ENCODE data around the gene KEL. TPM values are rescaled to one million over a fixed set of nuclear protein-coding genes. Genes with fewer than 3 reads are reported as not detected.

The KEL gene
- total and polyA plus RNA-seq, 2 of the 4 experiments (the other 2 are of a cell fraction): 0.03 TPM; not detected in 1

DNA sequence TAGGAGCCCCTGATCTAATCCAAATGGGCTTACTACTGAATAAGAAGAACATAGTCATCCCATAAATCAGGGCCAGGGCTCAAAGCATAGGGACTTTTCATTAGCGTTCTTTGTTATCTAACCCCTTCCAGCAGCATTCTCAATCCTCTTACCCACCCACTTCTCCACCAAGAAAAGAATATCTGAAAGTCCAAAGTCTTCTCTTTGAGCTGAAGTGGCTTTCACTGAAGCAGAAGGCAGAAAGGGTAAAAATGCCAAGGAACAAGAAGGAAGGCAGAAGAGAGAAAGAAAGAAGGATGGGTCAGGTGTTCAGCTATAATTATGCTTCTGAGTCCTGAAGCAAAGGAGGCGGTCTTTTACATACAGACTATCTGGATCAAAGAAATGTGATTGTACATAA, 38.8 kb downstream of the KEL start:
- no peak for TF ChIP-seq MAZ (IDR thresholded peaks at IDR 0.05; ENCODE audit: borderline replicate concordance, low read depth, low read length)
- no peak for TF ChIP-seq CTCF (conservative IDR thresholded peaks at IDR 0.05; ENCODE audit: low read depth, low read length)
- TF ChIP-seq SMC3 (IDR thresholded peaks at IDR 0.05; ENCODE audit: low read depth, low read length): no peak
- TF ChIP-seq RFX5 (IDR thresholded peaks at IDR 0.05; ENCODE audit: low read depth, low read length): no peak
- TF ChIP-seq RCOR1 (IDR thresholded peaks at IDR 0.05; ENCODE audit: insufficient replicate concordance, low read length): no peak
- no peak for TF ChIP-seq ELK1 (IDR thresholded peaks at IDR 0.05; ENCODE audit: borderline replicate concordance, low read depth, low read length)
- TF ChIP-seq MAFK (IDR thresholded peaks at IDR 0.05; ENCODE audit: low read depth, low read length): no peak
- no peak for TF ChIP-seq CEBPB (IDR thresholded peaks at IDR 0.05; ENCODE audit: low read depth, low read length)
- TF ChIP-seq NFE2L2 (IDR thresholded peaks at IDR 0.05; ENCODE audit: low read depth, low read length): no peak
- no peak for TF ChIP-seq RAD21 (IDR thresholded peaks at IDR 0.05; ENCODE audit: low read length)
- TF ChIP-seq, protein P1, sequence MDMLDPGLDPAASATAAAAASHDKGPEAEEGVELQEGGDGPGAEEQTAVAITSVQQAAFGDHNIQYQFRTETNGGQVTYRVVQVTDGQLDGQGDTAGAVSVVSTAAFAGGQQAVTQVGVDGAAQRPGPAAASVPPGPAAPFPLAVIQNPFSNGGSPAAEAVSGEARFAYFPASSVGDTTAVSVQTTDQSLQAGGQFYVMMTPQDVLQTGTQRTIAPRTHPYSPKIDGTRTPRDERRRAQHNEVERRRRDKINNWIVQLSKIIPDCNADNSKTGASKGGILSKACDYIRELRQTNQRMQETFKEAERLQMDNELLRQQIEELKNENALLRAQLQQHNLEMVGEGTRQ (IDR thresholded peaks at IDR 0.05; ENCODE audit: low read depth, low read length): no peak
- TF ChIP-seq MXI1 (IDR thresholded peaks at IDR 0.05; ENCODE audit: borderline replicate concordance, low read depth, low read length): no peak
- TF ChIP-seq BHLHE40 (IDR thresholded peaks at IDR 0.05; ENCODE audit: low read depth, low read length): no peak
- no peak for TF ChIP-seq POLR2A (IDR thresholded peaks at IDR 0.05; ENCODE audit: low read depth, low read length)
- no peak for TF ChIP-seq CHD1 (IDR thresholded peaks at IDR 0.05; ENCODE audit: low read depth, low read length)
- no peak for TF ChIP-seq FOS (IDR thresholded peaks at IDR 0.05; ENCODE audit: low read depth, low read length)
- dilution Hi-C loops (cut with HindIII; ENCODE audit: low sequenced_read_pairs, unreplicated experiment): no loop called here
- intact Hi-C loops (cut with micrococcal nuclease): no loop called here
- Histone ChIP-seq H3K56ac (ENCODE audit: extremely low read depth, insufficient read depth, low read length) (no peak overlapping the region), H4K5ac (ENCODE audit: low read depth, low read length) (no peak overlapping the region), H3K18ac (ENCODE audit: low read depth, low read length) (no peak overlapping the region), H2BK120ac (ENCODE audit: low read depth, low read length) (no peak overlapping the region), H3K27ac (ENCODE audit: insufficient read depth, low read length) (no peak overlapping the region), H3K79me1 (ENCODE audit: low read depth in 1 of 2, low read length in 2 of 2) (no peaks in the 10 kb centered on the region), H4K91ac (ENCODE audit: insufficient read depth, low read depth, low read length) (no peak overlapping the region), H3K9me3 (ENCODE audit: control insufficient read depth, insufficient read depth, low read length) (peaks cover 1% of the 10 kb centered on the region; the same call in 1 of the 2 replicates), H4K8ac (ENCODE audit: low read depth in 2 of 2, low read length in 2 of 2) (no peak overlapping the region), H3K4me3 (ENCODE audit: insufficient read depth, low read depth, low read length) (no peak overlapping the region), H3K36me3 (ENCODE audit: control insufficient read depth, insufficient read depth, low read length) (no peaks in the 10 kb centered on the region), H3K9ac (ENCODE audit: low read depth, low read length) (no peak overlapping the region), H2AK5ac (ENCODE audit: low read depth, low read length) (no peak overlapping the region), H3K23ac (ENCODE audit: low read depth, low read length) (no peak overlapping the region), H2AK9ac (replicated peaks; ENCODE audit: low read depth, low read length, poor library complexity) (no peak overlapping the region), H3K4ac (ENCODE audit: low read depth, low read length) (no peak overlapping the region), H2AFZ (replicated peaks; ENCODE audit: low read length, poor library complexity) (no peak overlapping the region), H2BK20ac (ENCODE audit: low read depth, low read length) (no peak overlapping the region), H3K27me3 (ENCODE audit: control insufficient read depth, insufficient read depth, low read length) (no peaks in the 10 kb centered on the region), H4K20me1 (ENCODE audit: insufficient read depth, low read length) (no peaks in the 10 kb centered on the region), H3K14ac (replicated peaks; ENCODE audit: low read depth, low read length) (no peak overlapping the region), H2BK5ac (ENCODE audit: low read depth, low read length, poor library complexity, severe bottlenecking) (no peak overlapping the region), H3K4me2 (ENCODE audit: low read depth, low read length) (no peak overlapping the region), H2BK15ac (ENCODE audit: low read depth, low read length) (no peak overlapping the region), H3K4me1 (ENCODE audit: control insufficient read depth, insufficient read depth, low read length) (no peaks in the 10 kb centered on the region), H3K9me1 (ENCODE audit: insufficient read depth, low read length) (no peaks in the 10 kb centered on the region)
- no CpG with 5 or more reads among the region's 2 CpGs for WGBS, 2 experiments (ENCODE audit: extremely low coverage in 2 of 2, insufficient read length in 1 of 2)
- ChIA-PET POLR2A (ENCODE audit: unreplicated experiment) (no interaction called here), CTCF (no interaction called here)
- BruUV-seq (replicated peaks): no TSS peak
- DNase-seq (no peak), ATAC-seq (ENCODE audit: low read depth) (no peak)
- in situ Hi-C loops (cut with MboI; ENCODE audit: low sequenced_read_pairs): no loop called here
